AG04450 (cell line): ENCODE results near the gene CENPK. TPM values are rescaled to one million over a fixed set of nuclear protein-coding genes. Genes with fewer than 3 reads are reported as not detected.

Experiments
- polyA plus RNA-seq: library from polyadenylated mRNA; depleted of rRNA; stranded (reverse); fragments of >200 nt; gene quantifications from 2 replicates; pipeline ENCODE4 v1.2.3, GENCODE V29; 2011; rRNA removed
- small RNA-seq: library from RNA; depleted of rRNA; stranded (forward); fragments of <200 nt; gene quantifications from one replicate; pipeline ENCODE3, GENCODE V24; 2012; ENCODE audit warnings: low read depth; ENCODE audit not compliant: insufficient read length

The CENPK gene
- polyA plus RNA-seq, 1 experiment, result 6.4 TPM

Small RNA genes lying within 50 kb of the gene (small RNA-seq; reads per million reads assigned to genes)
- gene RNU6-540P, result not detected

Other genes with a start within 250 kb of the CENPK start
- gene ADAMTS6, start 81.2 kb downstream of the CENPK start, polyA plus RNA-seq, result 21.3 and 22.5 TPM in 2 replicates
- gene PPWD1, start 128 bp upstream of the CENPK start, polyA plus RNA-seq, result 13.2 and 14.1 TPM in 2 replicates
- gene TRIM23, start 61.2 kb upstream of the CENPK start, polyA plus RNA-seq, result 12.6 and 13.8 TPM in 2 replicates
- 2.2 and 3.8 TPM in 2 replicates for gene SHLD3, start 61.9 kb upstream of the CENPK start, polyA plus RNA-seq
- 21.1 and 26.5 TPM in 2 replicates for gene TRAPPC13, start 61.9 kb upstream of the CENPK start, polyA plus RNA-seq
- gene SGTB, start 158.9 kb upstream of the CENPK start, polyA plus RNA-seq, result 11.2 and 15.2 TPM in 2 replicates
- gene NLN, start 159.0 kb upstream of the CENPK start, polyA plus RNA-seq, result 24.2 and 28.8 TPM in 2 replicates